Medulla oblongata (tissue), 1 donor: ENCODE data around the gene PROKR1.

Experiments used
- DNase-seq: peaks from one replicate; pipeline ENCODE4 v3.0.0-alpha.2; 2015; ENCODE audit errors: extremely low spot score

Gene PROKR1

GRCh38 chr2:68698567-68699377 lies 55.4 kb downstream of the PROKR1 start:
- DNase-seq, result no peak

- DNase-seq, result no peak
Measured at GRCh38 chr2:68700560-68700959, 57.2 kb downstream of the PROKR1 start.

DNA sequence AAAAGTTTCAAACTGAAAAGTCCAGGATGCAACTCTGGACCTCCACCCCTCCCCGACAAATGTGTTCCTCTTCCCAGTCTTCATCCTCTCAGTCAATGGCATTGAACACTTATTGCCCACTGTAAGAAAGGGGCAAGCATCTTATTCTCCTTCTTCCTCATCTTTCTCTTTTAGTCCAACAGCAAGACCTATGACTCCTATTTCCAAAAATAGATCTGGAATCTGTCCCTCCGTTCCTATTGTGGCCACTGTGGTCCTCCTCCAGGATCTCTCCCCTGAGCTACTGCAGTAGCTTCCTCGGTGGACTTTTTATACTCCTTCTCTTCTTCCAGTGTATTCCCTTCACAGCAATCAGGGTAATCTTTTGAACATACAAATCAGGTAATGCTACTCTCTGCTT lies 63.3 kb downstream of the PROKR1 start:
- no peak for DNase-seq
